ENCODE measurements around the gene MPPE1. TPM values are rescaled to one million over a fixed set of nuclear protein-coding genes. Genes with fewer than 3 reads are reported as not detected.

The MPPE1 gene, protein sequence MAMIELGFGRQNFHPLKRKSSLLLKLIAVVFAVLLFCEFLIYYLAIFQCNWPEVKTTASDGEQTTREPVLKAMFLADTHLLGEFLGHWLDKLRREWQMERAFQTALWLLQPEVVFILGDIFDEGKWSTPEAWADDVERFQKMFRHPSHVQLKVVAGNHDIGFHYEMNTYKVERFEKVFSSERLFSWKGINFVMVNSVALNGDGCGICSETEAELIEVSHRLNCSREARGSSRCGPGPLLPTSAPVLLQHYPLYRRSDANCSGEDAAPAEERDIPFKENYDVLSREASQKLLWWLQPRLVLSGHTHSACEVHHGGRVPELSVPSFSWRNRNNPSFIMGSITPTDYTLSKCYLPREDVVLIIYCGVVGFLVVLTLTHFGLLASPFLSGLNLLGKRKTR
- total RNA-seq, result 32.4 and 39.9 TPM in 2 replicates

GRCh38 chr18:11908182-11909060 is at the start of gene MPPE1:
Gene MPPE1 (minus strand): TSS chr18:11908317. CDS start chr18:11897264, 11,053 bp downstream.

DNA sequence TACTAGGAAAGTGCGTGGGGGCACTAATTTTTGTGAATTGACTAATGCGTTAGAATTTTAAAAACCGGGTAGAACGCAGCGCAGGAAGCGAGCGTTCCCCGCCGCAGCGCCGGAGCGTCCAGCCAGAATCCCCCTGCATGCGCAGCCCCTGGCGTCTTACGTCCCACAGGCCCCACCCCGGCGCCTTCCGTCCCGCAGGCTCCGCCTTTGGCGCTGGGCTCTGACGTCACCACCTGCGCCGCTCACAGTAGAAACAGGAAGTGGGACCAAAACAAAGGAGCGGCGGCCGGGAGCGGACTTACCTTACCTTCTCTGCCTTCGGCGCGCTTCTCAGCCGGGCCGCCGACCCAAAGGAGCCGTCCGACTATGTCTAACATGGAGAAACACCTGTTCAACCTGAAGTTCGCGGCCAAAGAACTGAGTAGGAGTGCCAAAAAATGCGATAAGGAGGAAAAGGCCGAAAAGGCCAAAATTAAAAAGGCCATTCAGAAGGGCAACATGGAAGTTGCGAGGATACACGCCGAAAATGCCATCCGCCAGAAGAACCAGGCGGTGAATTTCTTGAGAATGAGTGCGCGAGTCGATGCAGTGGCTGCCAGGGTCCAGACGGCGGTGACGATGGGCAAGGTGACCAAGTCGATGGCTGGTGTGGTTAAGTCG is 56.8 kb downstream of the MPPE1 start, which contains the start of gene CHMP1B:
Gene CHMP1B (plus strand): TSS at position 268 of the 660 bp plus-strand sequence. CDS start 99 bp downstream, at position 367.

Other genes with a start within 250 kb of the MPPE1 start
- gene GNAL, start 219.1 kb downstream of the MPPE1 start, total RNA-seq, result 0.15 and 0.99 TPM in 2 replicates
- 49.3 and 50.8 TPM in 2 replicates for gene CHMP1B, start 56.9 kb downstream of the MPPE1 start, total RNA-seq
- gene IMPA2, start 73.2 kb upstream of the MPPE1 start, total RNA-seq, result 10.2 and 24.0 TPM in 2 replicates
- gene ANKRD62, start 185.5 kb upstream of the MPPE1 start, total RNA-seq, result not detected in 2 replicates